Measurements from ENCODE around the gene DDX24.

DNA sequence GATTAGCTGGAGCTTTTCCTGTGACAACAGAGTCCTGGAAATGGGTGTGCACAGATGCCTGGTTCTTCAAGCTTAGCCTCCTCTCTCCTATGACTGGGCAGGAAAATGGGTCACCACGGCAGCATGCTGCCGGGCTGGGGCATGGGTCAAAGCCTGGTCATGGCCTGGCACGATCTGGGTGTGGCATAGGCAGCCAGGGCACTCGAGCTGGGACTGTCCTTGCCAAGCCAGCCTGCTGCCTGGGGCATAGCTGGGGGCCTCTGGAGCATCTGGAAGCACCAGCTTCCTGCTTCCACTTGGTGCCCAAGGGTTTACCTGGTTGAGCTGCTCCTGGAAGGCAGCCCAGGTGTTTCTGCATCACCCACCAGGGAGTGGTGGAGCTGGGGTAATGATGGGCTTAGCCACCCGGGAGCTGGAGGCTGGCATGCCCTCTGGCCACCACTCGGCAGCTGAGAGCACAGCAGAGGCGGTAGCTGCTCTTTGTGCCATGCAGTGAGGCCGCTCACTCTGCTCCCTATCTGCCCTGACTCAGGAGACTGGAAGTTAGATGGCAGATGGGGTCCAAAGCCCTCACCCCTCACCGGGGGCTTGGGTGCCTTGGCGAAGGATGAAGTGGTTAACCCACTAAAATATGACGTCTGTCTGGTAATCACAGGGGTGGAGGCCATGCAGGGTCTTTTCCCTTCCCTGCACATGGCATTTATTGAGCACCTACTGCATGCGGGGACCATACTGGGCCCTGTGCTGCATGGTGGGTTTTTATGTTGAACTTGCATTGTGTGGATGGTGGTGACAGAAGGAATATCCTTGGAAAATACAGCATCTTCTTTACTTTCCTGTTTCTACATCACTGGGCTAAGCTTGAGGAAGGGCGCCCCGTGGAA lies 53.2 kb downstream of the DDX24 start:
- TF ChIP-seq CTCF (IDR thresholded peaks at IDR 0.05) (no peak), STAT6 (CRISPR knock-in tag; conservative IDR thresholded peaks at IDR 0.05; ENCODE audit: low read depth) (no peak), EMX1 (CRISPR knock-in tag; IDR thresholded peaks at IDR 0.05) (no peak), TEAD1 (CRISPR knock-in tag; IDR thresholded peaks at IDR 0.05) (no peak), FOXJ3 (CRISPR knock-in tag; IDR thresholded peaks at IDR 0.05; ENCODE audit: borderline replicate concordance) (no peak), NR3C1 (CRISPR knock-in tag; conservative IDR thresholded peaks at IDR 0.05; ENCODE audit: low read depth) (no peak), E2F5 (CRISPR knock-in tag; IDR thresholded peaks at IDR 0.05) (no peak), ZNF512 (CRISPR knock-in tag; IDR thresholded peaks at IDR 0.05; ENCODE audit: borderline replicate concordance) (no peak)
- TF ChIP-seq, protein P1, sequence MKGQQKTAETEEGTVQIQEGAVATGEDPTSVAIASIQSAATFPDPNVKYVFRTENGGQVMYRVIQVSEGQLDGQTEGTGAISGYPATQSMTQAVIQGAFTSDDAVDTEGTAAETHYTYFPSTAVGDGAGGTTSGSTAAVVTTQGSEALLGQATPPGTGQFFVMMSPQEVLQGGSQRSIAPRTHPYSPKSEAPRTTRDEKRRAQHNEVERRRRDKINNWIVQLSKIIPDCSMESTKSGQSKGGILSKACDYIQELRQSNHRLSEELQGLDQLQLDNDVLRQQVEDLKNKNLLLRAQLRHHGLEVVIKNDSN (CRISPR knock-in tag; IDR thresholded peaks at IDR 0.05) = no peak
- TF ChIP-seq, protein P2, sequence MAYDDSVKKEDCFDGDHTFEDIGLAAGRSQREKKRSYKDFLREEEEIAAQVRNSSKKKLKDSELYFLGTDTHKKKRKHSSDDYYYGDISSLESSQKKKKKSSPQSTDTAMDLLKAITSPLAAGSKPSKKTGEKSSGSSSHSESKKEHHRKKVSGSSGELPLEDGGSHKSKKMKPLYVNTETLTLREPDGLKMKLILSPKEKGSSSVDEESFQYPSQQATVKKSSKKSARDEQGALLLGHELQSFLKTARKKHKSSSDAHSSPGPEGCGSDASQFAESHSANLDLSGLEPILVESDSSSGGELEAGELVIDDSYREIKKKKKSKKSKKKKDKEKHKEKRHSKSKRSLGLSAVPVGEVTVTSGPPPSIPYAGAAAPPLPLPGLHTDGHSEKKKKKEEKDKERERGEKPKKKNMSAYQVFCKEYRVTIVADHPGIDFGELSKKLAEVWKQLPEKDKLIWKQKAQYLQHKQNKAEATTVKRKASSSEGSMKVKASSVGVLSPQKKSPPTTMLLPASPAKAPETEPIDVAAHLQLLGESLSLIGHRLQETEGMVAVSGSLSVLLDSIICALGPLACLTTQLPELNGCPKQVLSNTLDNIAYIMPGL (CRISPR knock-in tag; IDR thresholded peaks at IDR 0.05) = no peak

Measured in WTC11 (cell line).